HUES48 (cell line): Measurements from ENCODE around the gene CYSTM1.

Experiments used
- H3K27ac ChIP-seq: one replicate; pipeline ENCODE4 v1.7.0; 2013; ENCODE audit warnings: low read depth, low read length, inconsistent platforms
- H3K27me3 ChIP-seq: 2 replicates; pipeline ENCODE4 v1.6.1; 2013; ENCODE audit warnings: mild to moderate bottlenecking, low read length; ENCODE audit not compliant: control insufficient read depth, insufficient read depth
- H3K36me3 ChIP-seq: 2 replicates; pipeline ENCODE4 v1.6.1; 2013; ENCODE audit warnings: low read length; ENCODE audit not compliant: control insufficient read depth, insufficient read depth
- H3K4me1 ChIP-seq: 2 replicates; pipeline ENCODE4 v1.6.1; 2013; ENCODE audit warnings: mild to moderate bottlenecking, low read length; ENCODE audit not compliant: control insufficient read depth, insufficient read depth
- H3K4me3 ChIP-seq: 2 replicates; pipeline ENCODE4 v1.5.1; 2013; ENCODE audit warnings: mild to moderate bottlenecking, low read depth, low read length
- H3K9ac ChIP-seq: 2 replicates; pipeline ENCODE4 v1.6.1; 2013; ENCODE audit warnings: mild to moderate bottlenecking, low read depth, low read length, moderate library complexity
- H3K9me3 ChIP-seq: 2 replicates; pipeline ENCODE4 v1.6.1; 2013; ENCODE audit warnings: low read length; ENCODE audit not compliant: control insufficient read depth, insufficient read depth

Gene CYSTM1

DNA sequence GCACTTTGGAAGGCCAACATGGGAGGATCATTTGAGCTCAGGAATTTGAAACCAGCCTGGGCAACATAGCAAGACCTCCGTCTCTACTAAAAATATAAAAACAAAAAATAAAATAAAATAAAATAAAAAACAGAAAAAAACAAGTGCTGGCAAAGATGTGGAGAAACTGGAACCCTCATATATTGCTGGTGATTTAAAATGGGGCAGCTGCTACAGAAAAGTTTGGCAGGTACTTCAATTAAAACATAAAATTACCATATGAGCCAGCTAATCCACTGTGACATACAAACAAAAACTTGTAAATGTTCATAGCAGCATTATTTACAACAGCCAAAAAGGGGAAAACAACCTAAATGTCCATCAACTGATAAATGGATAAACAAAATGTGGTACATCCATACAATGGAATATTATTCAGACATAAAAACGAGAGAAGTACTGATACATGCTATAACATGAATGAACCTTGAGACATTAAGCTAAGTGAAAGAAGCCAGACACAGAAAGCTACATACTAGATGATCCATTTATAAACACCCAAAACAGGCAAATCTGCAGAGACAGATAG lies 85.2 kb downstream of the CYSTM1 start:
- H3K36me3 ChIP-seq = peaks cover 3% of the 10 kb centered on the region; the same call in 1 of the 2 replicates
- no peak overlapping the region for H3K27ac ChIP-seq
- no peaks in the 10 kb centered on the region for H3K27me3 ChIP-seq
- no peaks in the 10 kb centered on the region; the same call in 1 of the 2 replicates for H3K9me3 ChIP-seq
- H3K4me3 ChIP-seq = no peak overlapping the region
- H3K4me1 ChIP-seq = 0 out of 2 replicates have a peak, but pooled peaks cover 8% of the 10 kb centered on the region
- H3K9ac ChIP-seq = no peak overlapping the region

DNA sequence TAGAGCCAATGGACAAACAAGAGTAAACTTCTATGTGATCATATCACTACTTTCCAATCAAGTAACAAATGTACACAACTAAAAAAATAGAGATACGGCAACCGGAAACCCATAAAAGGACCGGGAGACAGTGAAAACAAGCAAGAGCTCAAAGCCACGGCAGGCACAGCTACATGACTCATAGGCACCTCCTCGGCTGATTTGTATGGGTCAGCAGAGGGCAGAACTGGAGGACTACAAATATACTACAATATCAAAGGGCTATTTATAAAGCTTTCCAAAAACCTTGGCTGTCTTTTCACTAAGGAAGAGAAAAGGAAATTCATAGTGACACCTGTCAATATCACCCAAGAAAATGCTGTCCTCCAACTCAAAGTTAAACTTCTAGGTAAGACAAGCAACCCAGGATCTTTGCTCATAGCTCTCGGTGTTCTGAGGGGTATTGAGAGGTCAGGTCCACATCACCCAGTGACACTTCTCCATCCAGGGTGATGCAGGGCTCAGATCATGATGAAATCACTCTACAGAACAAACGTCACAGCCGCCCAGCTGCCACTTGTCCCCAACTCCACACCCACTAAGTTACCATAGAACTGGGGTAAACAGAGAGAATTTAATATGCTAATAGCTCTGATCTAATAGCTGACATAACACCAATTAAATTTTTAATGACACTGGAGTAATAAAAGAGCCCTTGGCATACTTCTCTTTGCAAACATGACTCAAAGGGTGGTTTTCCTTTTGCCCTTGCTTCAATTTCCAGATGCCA lies 86.6 kb downstream of the CYSTM1 start:
- Histone ChIP-seq H3K9me3 (no peaks in the 10 kb centered on the region; the same call in 1 of the 2 replicates), H3K4me1 (0 out of 2 replicates have a peak, but pooled peaks cover 8% of the 10 kb centered on the region), H3K4me3 (no peak overlapping the region), H3K27ac (peak overlapping the region; percentile 26), H3K27me3 (no peaks in the 10 kb centered on the region), H3K36me3 (peaks cover 3% of the 10 kb centered on the region; the same call in 1 of the 2 replicates), H3K9ac (no peak overlapping the region)

DNA sequence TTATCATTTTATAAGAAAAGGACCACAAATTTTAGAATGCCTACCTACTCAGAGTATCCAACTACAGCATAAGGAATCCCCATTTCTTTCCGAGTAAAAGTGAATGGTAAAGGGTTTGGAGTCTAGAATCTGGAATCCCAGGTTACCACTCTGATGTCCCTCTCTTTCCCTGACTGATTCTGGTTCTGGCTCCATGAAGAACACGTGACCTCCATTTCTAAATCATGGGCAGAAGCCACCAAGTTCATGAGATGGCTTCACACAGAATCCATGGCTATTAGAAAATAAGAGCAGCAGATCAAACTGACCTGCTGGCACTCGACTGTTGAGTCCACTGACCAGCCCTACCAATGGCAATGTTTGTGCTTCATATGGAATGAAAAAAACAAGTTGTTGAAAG lies 87.2 kb downstream of the CYSTM1 start:
- Histone ChIP-seq H3K36me3 (peaks cover 3% of the 10 kb centered on the region; the same call in 1 of the 2 replicates), H3K27ac (no peak overlapping the region), H3K9me3 (no peaks in the 10 kb centered on the region; the same call in 1 of the 2 replicates), H3K27me3 (no peaks in the 10 kb centered on the region), H3K4me1 (peaks cover 8% of the 10 kb centered on the region; the same call in 1 of the 2 replicates), H3K9ac (no peak overlapping the region), H3K4me3 (no peak overlapping the region)

DNA sequence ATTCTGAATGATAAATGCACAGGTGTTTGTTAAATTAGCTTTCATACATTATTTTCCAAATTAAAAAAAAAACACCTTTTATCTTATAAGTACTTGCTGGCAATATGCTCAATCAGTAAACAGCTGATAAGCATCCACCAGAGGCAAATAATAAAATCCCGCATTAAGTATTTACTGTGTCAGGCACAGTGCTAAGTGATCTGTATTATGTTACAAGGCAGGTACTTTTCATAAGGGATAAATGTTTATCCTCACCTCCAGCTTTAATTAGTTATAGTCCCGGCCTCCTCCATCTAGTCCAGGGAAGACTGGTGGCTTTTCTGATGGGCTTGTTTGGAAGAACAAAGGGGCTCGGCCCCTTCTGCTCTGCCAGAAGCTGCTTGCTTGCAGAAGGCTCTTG lies 87.9 kb downstream of the CYSTM1 start:
- no peak overlapping the region for H3K9ac ChIP-seq
- H3K27me3 ChIP-seq = no peaks in the 10 kb centered on the region
- peaks cover 13% of the 10 kb centered on the region; the same call in 1 of the 2 replicates for H3K4me1 ChIP-seq
- no peak overlapping the region for H3K4me3 ChIP-seq
- H3K27ac ChIP-seq = no peak overlapping the region
- H3K9me3 ChIP-seq = no peaks in the 10 kb centered on the region; the same call in 1 of the 2 replicates
- H3K36me3 ChIP-seq = peaks cover 3% of the 10 kb centered on the region; the same call in 1 of the 2 replicates

DNA sequence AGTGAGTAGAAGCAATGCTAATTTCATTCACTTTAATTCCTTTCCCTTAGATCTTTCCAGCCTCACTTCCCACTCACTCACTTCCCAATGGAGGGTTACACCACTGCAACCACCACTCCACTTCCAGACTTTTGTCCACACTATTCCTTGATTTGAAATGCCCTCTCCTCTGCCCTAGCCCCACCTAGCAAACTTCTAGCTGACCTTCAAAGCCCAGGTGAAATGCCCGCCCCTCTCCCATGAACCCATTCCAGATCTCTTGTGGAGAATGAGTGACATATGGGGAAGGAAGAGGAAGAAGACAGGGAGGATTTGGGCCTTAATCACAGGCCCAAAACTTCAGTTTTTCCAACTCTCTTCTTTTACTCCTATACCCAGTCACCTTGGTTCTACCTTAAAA lies 90.9 kb downstream of the CYSTM1 start:
- Histone ChIP-seq H3K36me3 (peaks cover 3% of the 10 kb centered on the region; the same call in 1 of the 2 replicates), H3K9ac (no peak overlapping the region), H3K27ac (no peak overlapping the region), H3K9me3 (no peaks in the 10 kb centered on the region), H3K27me3 (no peaks in the 10 kb centered on the region), H3K4me3 (no peak overlapping the region), H3K4me1 (peaks cover 5% of the 10 kb centered on the region; the same call in 1 of the 2 replicates)

DNA sequence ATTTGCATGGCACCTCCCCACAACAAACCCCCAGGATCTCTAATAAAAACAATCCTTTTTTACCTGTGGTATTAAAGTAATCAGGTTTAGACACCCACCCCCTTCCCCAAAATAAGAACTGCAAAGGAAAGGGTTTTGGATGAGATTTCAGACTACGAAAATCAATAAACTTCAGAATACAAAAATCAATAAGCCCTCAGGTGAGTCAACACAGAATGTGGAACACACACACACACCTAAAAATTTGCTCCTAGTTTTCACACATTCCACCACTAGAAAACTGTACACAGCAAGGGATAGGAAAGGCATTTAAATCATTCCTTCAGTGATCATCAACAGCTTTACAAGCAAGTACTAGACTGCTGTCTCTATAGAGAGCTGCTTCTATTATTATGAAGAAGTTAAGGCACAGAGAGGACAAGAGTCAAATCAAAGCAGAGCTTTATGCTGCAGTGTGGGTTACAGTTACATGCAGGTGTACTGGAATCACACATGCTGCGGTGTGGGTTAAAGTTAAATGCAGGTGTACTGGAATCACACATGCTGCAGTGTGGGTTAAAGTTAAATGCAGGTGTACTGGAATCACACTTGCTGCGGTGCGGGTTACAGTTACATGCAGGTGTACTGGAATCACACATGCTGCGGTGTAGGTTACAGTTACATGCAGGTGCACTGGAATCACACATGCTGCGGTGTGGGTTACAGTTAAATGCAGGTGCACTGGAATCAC lies 91.6 kb downstream of the CYSTM1 start:
- Histone ChIP-seq H3K27ac (no peak overlapping the region), H3K36me3 (peaks cover 3% of the 10 kb centered on the region; the same call in 1 of the 2 replicates), H3K9me3 (no peaks in the 10 kb centered on the region), H3K4me3 (no peak overlapping the region), H3K4me1 (peaks cover 5% of the 10 kb centered on the region; the same call in 1 of the 2 replicates), H3K27me3 (no peaks in the 10 kb centered on the region), H3K9ac (no peak overlapping the region)

DNA sequence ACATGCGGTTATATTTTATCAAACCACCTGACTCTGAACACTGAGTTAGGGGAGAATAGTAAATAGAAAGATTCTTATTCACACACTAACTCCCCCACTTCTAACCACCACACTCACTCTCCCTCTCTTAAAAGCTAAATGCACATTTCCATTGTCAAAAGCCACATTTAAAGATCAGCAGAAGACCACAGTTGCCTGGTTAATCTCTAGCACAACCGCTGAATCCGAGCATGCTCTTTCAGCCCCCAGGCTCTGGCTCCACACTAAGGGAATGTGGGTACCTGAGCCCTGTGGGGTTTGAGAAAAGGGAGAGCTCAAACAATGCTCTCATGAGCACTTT lies 92.2 kb downstream of the CYSTM1 start:
- Histone ChIP-seq H3K36me3 (peaks cover 3% of the 10 kb centered on the region; the same call in 1 of the 2 replicates), H3K9ac (no peak overlapping the region), H3K27me3 (no peaks in the 10 kb centered on the region), H3K9me3 (no peaks in the 10 kb centered on the region), H3K4me1 (peaks cover 5% of the 10 kb centered on the region; the same call in 1 of the 2 replicates), H3K27ac (no peak overlapping the region), H3K4me3 (no peak overlapping the region)

DNA sequence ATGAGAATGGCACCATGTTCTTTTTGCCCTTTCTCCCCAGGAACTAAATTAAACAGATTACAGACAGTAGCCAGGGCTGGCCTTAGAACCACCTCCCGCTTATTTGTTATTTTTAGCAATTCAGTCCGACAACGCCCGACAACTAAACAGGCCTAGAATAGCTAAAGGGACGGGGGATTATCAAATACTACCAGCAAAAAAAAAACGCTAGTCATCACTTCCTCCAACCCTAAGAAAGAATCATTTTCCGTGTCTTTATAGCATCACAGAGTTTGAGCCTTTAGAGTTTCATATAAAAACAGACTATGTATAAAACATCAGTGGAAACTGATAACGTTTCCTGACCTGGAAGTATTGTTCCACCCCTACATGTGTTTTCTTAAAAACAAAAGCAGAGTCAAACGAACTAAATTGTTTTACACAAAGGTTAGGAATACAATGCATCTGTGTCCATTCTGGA lies 92.6 kb downstream of the CYSTM1 start:
- Histone ChIP-seq H3K9ac (no peak overlapping the region), H3K27ac (no peak overlapping the region), H3K9me3 (no peaks in the 10 kb centered on the region), H3K36me3 (no peaks in the 10 kb centered on the region; the same call in 1 of the 2 replicates), H3K27me3 (no peaks in the 10 kb centered on the region), H3K4me3 (no peak overlapping the region), H3K4me1 (peaks cover 5% of the 10 kb centered on the region; the same call in 1 of the 2 replicates)

DNA sequence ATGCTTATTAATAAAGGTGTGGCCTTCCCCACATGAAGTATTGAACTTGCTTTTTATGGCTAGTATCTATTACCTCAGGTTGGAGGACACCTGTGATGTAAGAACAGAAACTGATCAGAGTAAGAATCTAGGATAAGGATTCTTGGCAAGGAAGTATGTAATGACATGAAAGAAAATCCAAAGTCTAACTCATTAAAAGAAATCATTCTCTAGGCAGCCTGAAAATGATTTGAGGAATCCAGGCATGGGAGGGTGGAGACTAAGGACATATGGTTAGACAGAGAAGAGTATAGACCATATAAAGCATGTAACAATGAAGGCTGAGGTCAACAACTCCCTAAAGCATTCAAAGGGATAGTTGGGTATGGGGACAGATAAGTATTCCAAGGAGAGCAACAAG lies 95.0 kb downstream of the CYSTM1 start:
- no peaks in the 10 kb centered on the region for H3K9me3 ChIP-seq
- no peak overlapping the region for H3K4me3 ChIP-seq
- H3K27me3 ChIP-seq = no peaks in the 10 kb centered on the region
- H3K4me1 ChIP-seq = peaks cover 5% of the 10 kb centered on the region; the same call in 1 of the 2 replicates
- no peak overlapping the region for H3K9ac ChIP-seq
- peaks cover 8% of the 10 kb centered on the region; the same call in 1 of the 2 replicates for H3K36me3 ChIP-seq
- H3K27ac ChIP-seq = no peak overlapping the region

DNA sequence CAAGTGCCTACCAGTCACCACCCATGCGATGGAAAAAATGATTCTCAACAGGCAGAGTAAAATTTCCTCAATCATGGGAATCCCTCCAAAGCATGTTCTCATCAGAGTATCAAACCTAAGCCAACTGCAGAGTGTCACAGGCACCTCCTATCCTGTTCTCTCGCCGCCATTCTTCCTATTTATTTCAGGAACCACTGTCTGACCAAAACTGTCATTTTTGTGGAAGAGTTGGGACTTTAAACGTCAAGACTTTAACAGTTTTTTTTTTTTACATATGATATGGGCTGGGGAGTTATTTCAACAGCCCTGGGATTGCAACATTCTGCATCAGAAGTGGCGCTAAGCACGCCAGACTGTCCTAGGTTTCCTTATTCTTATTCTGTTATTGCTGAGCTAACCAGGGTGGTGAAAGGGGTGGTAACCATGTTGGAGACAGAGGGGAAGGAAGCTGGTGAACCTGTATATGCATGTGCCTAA lies 98.5 kb downstream of the CYSTM1 start:
- Histone ChIP-seq H3K27me3 (no peaks in the 10 kb centered on the region), H3K27ac (no peak overlapping the region), H3K36me3 (peaks cover 8% of the 10 kb centered on the region; the same call in 1 of the 2 replicates), H3K9me3 (no peaks in the 10 kb centered on the region), H3K9ac (no peak overlapping the region), H3K4me1 (no peaks in the 10 kb centered on the region), H3K4me3 (no peak overlapping the region)
